Activated gamma-delta T cell (primary cell): ENCODE results near the gene FCN1.
"Not testable (repeated sequence)": the region's sequence is repeated elsewhere in the genome, so short reads cannot be mapped to it uniquely, and the experiment has no call there.

Experiments used
- DNase-seq: peaks from one replicate; lab custom pipeline; 2025; lab: John Stamatoyannopoulos, UW
- total RNA-seq, 2 donors: gene quantifications; one replicate each; lab custom pipeline; 2026; lab: John Stamatoyannopoulos, UW

The FCN1 gene
- 0 reads per million in 2 donors for total RNA-seq

DNA sequence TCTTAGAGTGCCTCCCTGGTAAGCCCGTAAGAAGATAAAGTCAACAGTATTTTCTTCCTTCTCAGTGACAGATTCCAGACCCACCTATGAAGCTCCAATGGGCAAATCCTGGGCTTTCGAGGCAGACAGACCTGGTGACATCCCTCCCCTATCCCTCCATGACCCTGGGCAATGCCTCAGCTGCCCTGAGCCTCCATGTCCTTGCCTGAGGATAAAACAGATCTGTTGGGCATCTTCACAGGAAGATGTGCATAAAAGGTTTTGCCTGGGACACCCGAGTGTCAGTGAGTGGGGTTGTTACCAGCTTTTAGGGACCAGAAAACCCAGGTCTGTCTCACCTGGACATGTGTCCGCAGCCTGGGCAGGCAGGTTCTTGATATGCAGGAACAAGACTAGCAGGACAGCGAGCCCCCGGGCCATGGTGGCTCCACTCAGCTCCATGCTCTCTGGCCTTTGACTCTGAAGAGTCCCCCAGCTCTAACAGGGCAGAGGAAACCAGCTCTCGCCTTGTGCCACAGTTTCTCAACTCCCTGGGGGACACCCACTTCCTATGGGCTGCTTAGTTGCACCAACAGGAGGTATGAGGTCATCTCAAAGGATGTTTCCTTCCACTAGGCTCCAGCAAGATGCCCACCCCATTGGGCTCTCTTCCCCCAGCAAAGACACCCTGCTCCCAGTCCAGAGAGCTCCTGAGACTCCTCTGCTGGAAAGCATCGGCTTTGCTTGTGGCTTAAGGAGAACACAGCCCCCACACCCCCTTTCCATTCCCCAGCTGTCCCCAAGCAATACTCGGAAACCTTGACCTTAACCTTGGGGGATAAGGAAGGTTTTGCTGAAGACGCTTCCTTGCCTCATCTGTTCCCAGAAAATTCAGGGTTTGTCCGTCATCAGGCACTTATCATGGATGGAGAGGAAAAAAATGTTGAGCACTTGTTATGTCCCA, at the start of gene FCN1:
TSS of gene FCN1 (minus strand) at position 482 of the 943 bp plus-strand sequence. CDS start at position 441, 41 bp downstream.
- DNase-seq, result no peak

GRCh38 chr9:134966697-134967546, 49.2 kb upstream of the FCN1 start:
- DNase-seq, result no peak

GRCh38 chr9:134966270-134966669, 48.6 kb upstream of the FCN1 start:
- DNase-seq, result no peak

DNA sequence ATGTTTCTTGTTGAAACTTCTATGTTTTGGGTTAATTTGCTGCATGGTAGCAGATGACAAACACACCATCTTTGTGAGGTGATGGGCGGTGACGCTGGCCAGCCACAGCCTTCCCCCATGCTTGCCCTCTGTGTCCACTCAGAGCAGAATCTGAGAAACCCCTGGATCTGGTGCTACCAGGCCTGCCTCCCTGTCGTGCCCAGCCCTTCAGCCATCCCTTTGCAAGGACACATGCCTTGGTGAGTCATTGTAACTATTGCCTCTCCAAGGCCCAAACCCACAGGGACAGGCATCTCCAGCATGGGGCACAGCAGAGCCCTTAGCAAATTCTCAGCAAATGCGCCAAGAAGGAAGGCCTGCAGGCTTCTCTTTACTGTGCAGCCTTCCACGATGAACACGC, 48.1 kb upstream of the FCN1 start:
- no peak for DNase-seq

GRCh38 chr9:134965411-134965810, 47.7 kb upstream of the FCN1 start:
- DNase-seq, result no peak

DNA sequence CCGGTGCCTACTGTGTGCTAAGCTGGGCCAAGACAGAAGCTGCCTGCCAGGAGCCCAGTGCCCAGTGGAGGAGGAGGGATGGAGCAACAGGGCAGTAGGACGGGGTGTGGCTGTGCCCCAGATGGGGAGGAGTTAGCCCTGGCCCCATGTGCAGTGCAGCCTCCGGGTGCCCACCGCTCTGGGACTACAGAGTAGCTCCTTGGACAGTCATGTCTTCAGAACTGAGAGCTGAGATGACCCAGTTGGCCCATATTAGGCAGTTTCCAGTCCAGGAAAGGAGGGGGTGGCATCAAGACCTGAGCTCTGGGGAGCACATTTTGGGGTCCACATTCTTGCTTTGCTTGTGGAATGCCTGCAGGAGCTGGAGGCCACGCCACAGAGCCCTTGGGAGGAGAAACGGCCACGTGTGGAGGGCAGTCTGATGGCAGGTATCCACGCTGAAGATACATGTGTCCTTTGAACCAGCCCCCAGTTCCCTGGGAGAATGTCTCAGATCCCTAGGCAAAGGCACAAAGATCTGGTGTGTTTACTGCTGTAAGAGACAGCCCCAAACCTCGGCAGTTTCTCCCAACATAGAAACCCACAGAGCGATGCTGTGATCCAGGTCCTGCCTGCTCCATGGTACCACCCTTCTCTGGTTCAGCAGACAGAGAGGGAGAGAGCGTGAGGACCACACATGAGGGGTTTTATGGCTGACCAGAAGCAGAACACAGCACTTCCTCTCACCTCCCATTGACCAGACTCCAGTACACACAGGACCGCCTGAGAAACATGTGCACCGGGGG, 46.8 kb upstream of the FCN1 start:
- DNase-seq, result no peak

- DNase-seq, result no peak
These were observed 45.8 kb upstream of the FCN1 start for GRCh38 chr9:134963546-134963945.

- no peak for DNase-seq
These were observed 45.3 kb upstream of the FCN1 start for GRCh38 chr9:134962973-134963364.

- no peak for DNase-seq
These were observed 44.6 kb upstream of the FCN1 start for GRCh38 chr9:134962065-134962972.

- no peak for DNase-seq
These were observed 43.8 kb upstream of the FCN1 start for GRCh38 chr9:134961331-134962064.

- DNase-seq, result no peak
These were observed 43.0 kb upstream of the FCN1 start for GRCh38 chr9:134960701-134961181.

DNA sequence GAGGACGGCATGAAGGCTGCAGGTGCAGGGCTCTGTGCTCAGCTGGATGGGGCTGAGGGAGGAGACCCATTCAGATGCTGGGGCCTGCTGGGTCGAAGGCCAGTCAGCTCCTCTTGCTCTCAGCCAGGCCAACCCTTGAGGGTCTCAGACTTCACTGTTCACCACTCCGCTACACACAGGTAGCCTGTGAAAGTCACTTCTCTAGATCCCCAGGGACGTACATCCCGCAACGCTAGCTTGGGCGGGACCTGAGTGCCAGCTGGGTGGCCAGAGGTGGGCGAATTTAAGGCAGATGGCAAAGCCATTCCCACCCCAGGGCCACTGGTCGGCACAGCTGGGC, 42.2 kb upstream of the FCN1 start:
- DNase-seq, result no peak

DNA sequence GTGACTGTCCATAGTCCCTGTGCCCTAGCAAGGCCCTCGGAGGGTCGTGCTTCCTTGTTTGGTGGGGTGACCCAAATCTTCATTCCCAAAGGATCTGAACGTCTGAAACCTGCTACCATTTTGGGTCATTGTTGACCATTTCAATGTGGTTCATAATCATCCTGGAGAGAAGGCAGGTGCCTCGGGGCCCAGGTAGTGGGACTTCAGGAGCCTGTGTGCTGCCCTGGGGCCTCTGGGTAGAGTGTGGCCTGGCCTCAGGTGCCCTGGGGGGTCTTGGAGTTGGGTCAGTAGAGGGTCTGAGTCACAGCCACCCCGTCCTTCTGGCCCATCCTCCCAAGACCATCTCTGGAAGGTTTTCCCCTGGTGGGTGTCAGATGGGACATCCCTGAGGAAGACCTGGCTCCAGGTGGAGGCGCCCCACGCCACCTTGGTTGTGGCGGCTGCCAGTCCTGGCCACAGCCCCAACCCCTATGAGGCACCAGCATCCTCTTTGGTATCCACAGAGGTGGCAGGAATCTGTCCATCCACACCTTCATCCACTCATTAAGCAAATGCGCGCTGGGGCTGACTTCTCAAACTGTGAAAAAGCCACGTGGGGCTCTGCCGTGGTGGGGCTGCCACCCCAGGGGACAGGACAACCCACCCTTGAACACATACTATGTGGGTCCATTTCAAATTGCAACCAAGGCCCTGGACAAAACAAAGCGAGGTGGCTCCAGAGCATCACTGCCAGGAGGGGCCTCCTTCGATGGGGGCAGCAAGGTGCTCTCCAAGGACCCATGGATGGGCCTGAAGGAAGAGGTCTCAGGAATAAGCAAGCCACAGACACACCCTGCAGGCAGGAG, 41.6 kb upstream of the FCN1 start:
- DNase-seq, result no peak

DNA sequence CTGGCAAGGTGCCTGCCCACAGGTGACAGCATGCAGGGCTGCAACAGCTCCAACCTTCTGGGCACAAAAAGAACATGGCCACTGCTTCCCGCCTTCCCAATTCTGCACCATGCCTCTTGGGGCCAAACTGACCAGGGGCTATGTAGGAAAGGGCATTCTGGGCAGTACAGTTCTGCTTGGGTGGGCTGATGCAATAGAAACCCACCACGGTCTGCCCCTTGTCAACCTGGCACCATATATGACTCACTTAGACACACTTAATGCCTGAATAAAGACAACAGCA, 40.2 kb upstream of the FCN1 start:
- DNase-seq, result no peak

- no peak for DNase-seq
These were observed 39.6 kb upstream of the FCN1 start for GRCh38 chr9:134957165-134957944.

DNA sequence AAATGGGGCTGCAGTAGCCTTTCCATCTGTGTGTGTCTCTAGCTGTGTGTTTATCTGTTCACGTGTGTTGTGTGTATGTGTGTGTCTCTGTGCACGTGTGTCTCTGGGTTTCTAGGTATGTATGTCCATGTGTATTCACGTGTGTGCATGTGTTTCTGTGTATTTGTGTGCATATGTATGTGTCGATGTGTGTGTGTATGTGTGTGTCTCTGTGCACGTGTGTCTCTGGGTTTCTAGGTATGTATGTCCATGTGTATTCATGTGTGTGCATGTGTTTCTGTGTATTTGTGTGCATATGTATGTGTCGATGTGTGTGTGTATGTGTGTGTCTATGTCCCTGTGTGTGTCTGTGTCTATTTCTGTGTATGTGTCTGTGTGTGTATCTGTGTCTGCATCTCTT, 38.7 kb upstream of the FCN1 start:
- not testable (repeated sequence) for DNase-seq

- DNase-seq, result no peak
These were observed 38.1 kb upstream of the FCN1 start for GRCh38 chr9:134955801-134956200.

DNA sequence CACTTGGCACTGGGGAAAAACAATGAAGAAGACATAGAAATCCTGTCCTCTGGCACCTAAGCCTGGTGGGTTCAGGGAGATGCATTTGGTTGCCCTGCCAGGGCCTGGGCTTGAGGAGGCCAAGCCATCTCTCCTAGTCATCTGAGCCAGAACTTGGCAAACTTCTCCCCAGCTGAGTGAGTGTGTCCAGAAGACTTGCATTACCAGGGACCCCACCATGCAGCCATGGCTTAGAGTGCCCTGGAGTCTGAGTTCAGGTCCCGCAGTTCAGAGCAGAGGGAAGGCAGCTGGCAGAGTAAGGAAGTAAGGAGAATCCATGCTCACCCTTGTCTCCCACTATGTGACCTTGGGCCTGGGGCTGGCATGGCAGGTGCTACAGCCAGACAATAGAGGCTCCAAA, 37.4 kb upstream of the FCN1 start:
- DNase-seq, result no peak

GRCh38 chr9:134951994-134952393, 34.3 kb upstream of the FCN1 start:
- no peak for DNase-seq
